SK-N-MC (cell line): Measurements from ENCODE around the gene THAP10.

Source experiments
- DNase-seq: peaks from one replicate; pipeline ENCODE4 v3.0.0-alpha.2; 2011; ENCODE audit warnings: low read depth, low spot score
- H3K27ac ChIP-seq: fragments of 200-600 bp; sonication (generic); 2 replicates; pipeline ENCODE4 v1.5.1; 2016; ENCODE audit warnings: mixed run types
- H3K36me3 ChIP-seq: fragments of 200-600 bp; sonication (generic); 2 replicates; pipeline ENCODE4 v1.6.1; 2017; ENCODE audit warnings: antibody characterized with exemption, low read length, mixed read lengths; ENCODE audit not compliant: insufficient read depth
- H3K4me3 ChIP-seq: fragments of 200-600 bp; sonication (generic); 2 replicates; pipeline ENCODE4 v1.5.1; 2016
- H3K9ac ChIP-seq: fragments of 200-600 bp; sonication (generic); 2 replicates; pipeline ENCODE4 v1.8.0; 2017; ENCODE audit warnings: mixed run types, mixed read lengths; ENCODE audit not compliant: insufficient read length
- H3K9me3 ChIP-seq: fragments of 200-600 bp; sonication (generic); 2 replicates; pipeline ENCODE4 v1.6.1; 2017; ENCODE audit warnings: low read depth, mild to moderate bottlenecking, antibody characterized with exemption, low read length, moderate library complexity, mixed read lengths
- EZH2 ChIP-seq: fragments of 200-600 bp; sonication (generic); IDR thresholded peaks from one replicate; pipeline ENCODE4 v1.6.1; 2017; ENCODE audit warnings: antibody characterized with exemption
- FOXP2 ChIP-seq: optimal IDR thresholded peaks from 2 replicates; pipeline ENCODE3; 2011; ENCODE audit warnings: mild to moderate bottlenecking, moderate library complexity; ENCODE audit not compliant: insufficient read depth; ENCODE audit errors: extremely low read length, control extremely low read depth
- POLR2AphosphoS5 ChIP-seq: IDR thresholded peaks from 2 replicates; pipeline ENCODE4 v1.6.1; 2012; ENCODE audit warnings: mild to moderate bottlenecking, low read depth, low read length, borderline replicate concordance

THAP10 gene

GRCh38 chr15:70922119-70922518, 29.9 kb upstream of the THAP10 start:
- no peak overlapping the region for H3K27ac ChIP-seq
- H3K36me3 ChIP-seq, result no peaks in the 10 kb centered on the region
- no peak overlapping the region for H3K4me3 ChIP-seq
- DNase-seq, result no peak
- no peaks in the 10 kb centered on the region for H3K9me3 ChIP-seq
- no peak for TF ChIP-seq FOXP2
- no peak overlapping the region for H3K9ac ChIP-seq

GRCh38 chr15:70920981-70921696, 28.9 kb upstream of the THAP10 start:
- Histone ChIP-seq H3K27ac (no peak overlapping the region), H3K9me3 (no peaks in the 10 kb centered on the region), H3K36me3 (no peaks in the 10 kb centered on the region), H3K4me3 (no peak overlapping the region), H3K9ac (no peak overlapping the region)
- TF ChIP-seq EZH2 (no peak), POLR2AphosphoS5 (no peak), FOXP2 (no peak)
- no peak for DNase-seq

- no peak for DNase-seq
- H3K9ac ChIP-seq, result no peak overlapping the region
- H3K9me3 ChIP-seq, result no peaks in the 10 kb centered on the region
- no peak overlapping the region for H3K27ac ChIP-seq
- H3K4me3 ChIP-seq, result no peak overlapping the region
- TF ChIP-seq FOXP2 (no peak), EZH2 (no peak), POLR2AphosphoS5 (no peak)
- no peaks in the 10 kb centered on the region for H3K36me3 ChIP-seq
These were observed 25.7 kb upstream of the THAP10 start for GRCh38 chr15:70917955-70918354.

- Histone ChIP-seq H3K9me3 (no peaks in the 10 kb centered on the region), H3K4me3 (no peak overlapping the region), H3K9ac (no peak overlapping the region), H3K36me3 (no peaks in the 10 kb centered on the region), H3K27ac (no peak overlapping the region)
- DNase-seq, result no peak
- TF ChIP-seq POLR2AphosphoS5, result no peak
- no peak for TF ChIP-seq EZH2
- TF ChIP-seq FOXP2, result no peak
These were observed 24.3 kb upstream of the THAP10 start for GRCh38 chr15:70916531-70916930.

GRCh38 chr15:70912187-70912586, 20.0 kb upstream of the THAP10 start:
- Histone ChIP-seq H3K9me3 (peaks cover 8% of the 10 kb centered on the region; the same call in 1 of the 2 replicates), H3K36me3 (peaks cover 2% of the 10 kb centered on the region; the same call in 1 of the 2 replicates), H3K9ac (no peak overlapping the region), H3K27ac (no peak overlapping the region), H3K4me3 (no peak overlapping the region)
- DNase-seq, result no peak
- TF ChIP-seq FOXP2, result no peak
- TF ChIP-seq EZH2, result no peak
- no peak for TF ChIP-seq POLR2AphosphoS5

GRCh38 chr15:70910958-70911357, 18.7 kb upstream of the THAP10 start:
- peaks cover 8% of the 10 kb centered on the region; the same call in 1 of the 2 replicates for H3K9me3 ChIP-seq
- no peak overlapping the region for H3K4me3 ChIP-seq
- TF ChIP-seq POLR2AphosphoS5 (no peak), EZH2 (no peak), FOXP2 (no peak)
- H3K27ac ChIP-seq, result no peak overlapping the region
- H3K9ac ChIP-seq, result no peak overlapping the region
- DNase-seq, result no peak
- H3K36me3 ChIP-seq, result peaks cover 2% of the 10 kb centered on the region; the same call in 1 of the 2 replicates

- Histone ChIP-seq H3K9me3 (peaks cover 8% of the 10 kb centered on the region; the same call in 1 of the 2 replicates), H3K36me3 (peaks cover 2% of the 10 kb centered on the region; the same call in 1 of the 2 replicates), H3K9ac (no peak overlapping the region), H3K27ac (no peak overlapping the region), H3K4me3 (no peak overlapping the region)
- DNase-seq, result no peak
- TF ChIP-seq FOXP2 (no peak), EZH2 (no peak), POLR2AphosphoS5 (no peak)
These were observed 15.7 kb upstream of the THAP10 start for GRCh38 chr15:70907784-70908471.

GRCh38 chr15:70906842-70907241, 14.6 kb upstream of the THAP10 start:
- Histone ChIP-seq H3K9ac (no peak overlapping the region), H3K27ac (no peak overlapping the region), H3K9me3 (peaks cover 8% of the 10 kb centered on the region; the same call in 1 of the 2 replicates), H3K4me3 (no peak overlapping the region), H3K36me3 (peaks cover 2% of the 10 kb centered on the region; the same call in 1 of the 2 replicates)
- TF ChIP-seq EZH2, result no peak
- no peak for TF ChIP-seq POLR2AphosphoS5
- no peak for TF ChIP-seq FOXP2
- no peak for DNase-seq
